HEK293T (cell line): Measurements from ENCODE around the gene ANXA8.
"Not testable (repeated sequence)": the region's sequence is repeated elsewhere in the genome, so short reads cannot be mapped to it uniquely, and the experiment has no call there.

ENCODE experiments used
- CTBP1 ChIP-seq: fragments of 450-650 bp; IDR thresholded peaks from 2 replicates; pipeline ENCODE4 v1.6.1; 2016; ENCODE audit warnings: borderline replicate concordance
- ELF4 ChIP-seq: fragments of 450-650 bp; IDR thresholded peaks from 2 replicates; pipeline ENCODE4 v1.6.1; 2017; ENCODE audit warnings: antibody characterized with exemption
- FOXK2 ChIP-seq: fragments of 450-650 bp; IDR thresholded peaks from 2 replicates; pipeline ENCODE4 v1.6.1; 2016; ENCODE audit warnings: mild to moderate bottlenecking
- FOXM1 ChIP-seq: fragments of 450-650 bp; IDR thresholded peaks from 2 replicates; pipeline ENCODE4 v1.6.1; 2017; ENCODE audit warnings: mild to moderate bottlenecking, borderline replicate concordance
- L3MBTL2 ChIP-seq: fragments of 450-650 bp; conservative IDR thresholded peaks from 2 replicates; pipeline ENCODE4 v1.6.1; 2016; ENCODE audit warnings: mild to moderate bottlenecking
- SP1 ChIP-seq: fragments of 450-650 bp; IDR thresholded peaks from 2 replicates; pipeline ENCODE4 v1.6.1; 2017
- TARDBP ChIP-seq: fragments of 450-650 bp; IDR thresholded peaks from 2 replicates; pipeline ENCODE4 v1.6.1; 2016
- ZNF384 ChIP-seq: fragments of 450-650 bp; IDR thresholded peaks from 2 replicates; pipeline ENCODE4 v1.6.1; 2016

DNA sequence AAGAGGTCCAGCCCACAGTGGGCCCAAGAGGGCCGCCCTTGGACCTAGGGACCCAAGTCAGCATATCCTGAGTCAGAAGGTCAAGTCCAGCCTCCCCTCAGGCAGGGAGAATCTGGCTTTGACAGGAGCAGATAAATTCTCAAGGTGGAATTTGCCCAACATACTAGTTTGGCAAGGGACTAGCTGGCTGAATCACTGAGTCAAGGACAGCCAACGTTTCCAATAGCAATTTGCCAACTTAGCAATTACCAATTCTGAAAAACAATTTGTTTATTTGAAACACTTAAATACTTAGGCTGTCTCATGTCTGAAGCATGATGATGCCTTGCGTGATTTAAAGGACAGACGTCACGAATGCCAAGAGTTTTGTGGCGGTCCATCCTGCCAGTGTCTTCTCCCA lies 10.3 kb upstream of the ANXA8 start:
- not testable (repeated sequence) for TF ChIP-seq L3MBTL2, FOXK2, TARDBP, FOXM1, SP1, ELF4, CTBP1, ZNF384
